GM12878 (cell line): ENCODE data around the gene TRERF1.

Source experiments
- EZH2 ChIP-seq: IDR thresholded peaks from 2 replicates; pipeline ENCODE4 v1.6.1; 2012; ENCODE audit warnings: low read depth, mild to moderate bottlenecking, control low read depth, inconsistent platforms, low read length, borderline replicate concordance; ENCODE audit not compliant: control insufficient read depth
- POLR2AphosphoS5 ChIP-seq: IDR thresholded peaks from 2 replicates; pipeline ENCODE4 v1.6.1; 2011; ENCODE audit warnings: mild to moderate bottlenecking, low read length, inconsistent platforms
- SP1 ChIP-seq: IDR thresholded peaks from one replicate; pipeline ENCODE4 v1.6.1; 2011; ENCODE audit warnings: low read depth, low read length

DNA sequence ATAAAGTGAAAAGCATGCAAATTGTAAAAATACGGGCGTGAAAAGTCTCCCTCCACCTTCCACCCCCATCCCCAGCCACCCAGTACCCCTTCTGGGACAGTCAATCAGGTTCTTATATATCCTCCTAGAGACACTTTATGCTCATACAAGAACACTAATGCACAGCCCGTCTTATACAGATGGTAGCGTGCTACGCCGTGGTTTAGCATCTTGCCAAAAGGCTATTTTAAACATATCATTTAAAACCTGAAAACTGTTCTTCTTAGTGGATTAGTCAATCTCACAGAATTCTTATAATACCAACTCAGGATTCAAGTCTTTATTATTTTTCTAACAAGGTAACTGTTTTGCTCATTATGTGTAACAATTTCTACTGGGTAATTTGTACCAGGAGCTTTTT is 176.8 kb downstream of the TRERF1 start:
- no peak for TF ChIP-seq SP1
- no peak for TF ChIP-seq EZH2
- no peak for TF ChIP-seq POLR2AphosphoS5
